ENCODE data around the gene ACSF3.
"Not testable (repeated sequence)": the region's sequence is repeated elsewhere in the genome, so short reads cannot be mapped to it uniquely, and the experiment has no call there.

Gene ACSF3

DNA sequence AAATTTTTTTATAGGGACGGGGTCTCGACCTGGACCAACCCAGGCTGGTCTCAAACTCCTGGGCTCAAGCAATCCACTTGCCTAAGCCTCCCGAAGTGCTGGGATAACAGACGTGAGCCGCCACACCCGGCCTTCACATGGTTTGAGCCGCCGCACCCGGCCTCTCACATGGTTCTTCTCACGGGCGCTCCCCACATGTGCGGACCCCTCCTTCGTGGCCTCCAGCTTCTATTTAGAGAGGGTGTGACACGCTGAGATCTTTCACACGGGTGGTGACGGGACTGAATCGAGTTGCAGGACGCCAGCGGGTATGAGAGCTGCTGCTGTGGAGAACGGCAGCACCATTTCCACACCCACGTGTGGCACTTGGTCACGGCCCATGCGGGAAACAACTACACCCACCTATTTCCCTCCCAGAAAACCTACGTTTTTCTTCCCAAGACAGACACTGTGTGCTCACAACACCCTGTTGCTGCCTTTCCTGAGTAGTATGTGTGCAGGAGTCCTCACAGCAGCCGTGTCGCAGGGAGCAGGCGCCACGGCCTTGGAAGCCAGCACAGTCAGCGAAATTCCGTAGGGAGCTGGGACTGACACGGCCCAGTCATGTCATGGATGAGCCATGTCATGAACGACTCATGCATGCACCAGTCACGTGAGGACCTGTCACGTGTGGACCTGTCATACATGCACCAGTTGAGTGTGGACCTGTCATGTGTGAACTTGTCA, 20.1 kb upstream of the ACSF3 start:
- no peak for DNase-seq (ENCODE audit: low read depth)

- not testable (repeated sequence) for DNase-seq (ENCODE audit: low read depth)
These were observed 19.5 kb upstream of the ACSF3 start for GRCh38 chr16:89074072-89074674.

DNA sequence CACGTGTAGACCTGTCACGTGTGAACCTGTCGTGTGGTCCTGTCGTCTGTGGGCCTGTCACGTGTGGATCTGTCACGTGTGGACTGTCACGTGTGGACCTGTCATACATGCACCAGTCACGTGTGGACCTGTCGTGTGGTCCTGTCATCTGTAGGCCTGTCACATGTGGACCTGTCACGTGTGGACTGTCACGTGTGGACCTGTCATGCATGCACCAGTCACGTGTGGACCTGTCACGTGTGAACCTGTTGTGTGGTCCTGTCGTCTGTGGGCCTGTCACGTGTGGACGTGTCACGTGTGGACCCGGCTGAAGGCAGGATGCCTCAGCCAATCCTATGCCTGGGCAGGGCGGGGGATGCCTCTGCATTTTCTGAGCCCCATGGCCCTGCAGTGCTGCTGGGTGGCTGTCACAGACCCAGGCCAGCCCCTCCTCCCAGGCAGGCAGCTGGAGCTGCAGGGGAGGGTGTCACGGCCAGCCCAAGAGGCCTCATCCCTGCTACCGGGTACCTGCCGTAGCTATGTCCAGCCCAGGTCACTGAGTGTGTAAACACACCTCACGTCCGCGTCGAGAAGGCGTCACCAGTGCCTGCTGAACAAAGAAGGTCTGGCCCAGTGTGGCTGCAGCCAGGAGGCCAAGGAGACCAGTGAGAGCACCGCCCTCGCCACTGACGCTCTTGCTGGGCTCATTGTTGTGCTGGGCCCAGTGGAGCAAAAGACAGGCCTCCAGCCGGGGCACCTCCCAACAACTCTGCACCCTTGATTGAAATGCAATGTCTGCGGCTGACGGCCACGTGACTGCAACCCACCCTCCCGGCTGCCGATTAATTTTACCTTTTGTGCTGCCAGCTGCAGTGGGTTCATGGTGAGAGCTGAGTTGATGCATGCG, 18.6 kb upstream of the ACSF3 start:
- no peak for DNase-seq (ENCODE audit: low read depth)

- DNase-seq (ENCODE audit: low read depth), result no peak
These were observed 17.5 kb upstream of the ACSF3 start for GRCh38 chr16:89076159-89076558.

- no peak for DNase-seq (ENCODE audit: low read depth)
These were observed 16.6 kb upstream of the ACSF3 start for GRCh38 chr16:89077076-89077475.

DNA sequence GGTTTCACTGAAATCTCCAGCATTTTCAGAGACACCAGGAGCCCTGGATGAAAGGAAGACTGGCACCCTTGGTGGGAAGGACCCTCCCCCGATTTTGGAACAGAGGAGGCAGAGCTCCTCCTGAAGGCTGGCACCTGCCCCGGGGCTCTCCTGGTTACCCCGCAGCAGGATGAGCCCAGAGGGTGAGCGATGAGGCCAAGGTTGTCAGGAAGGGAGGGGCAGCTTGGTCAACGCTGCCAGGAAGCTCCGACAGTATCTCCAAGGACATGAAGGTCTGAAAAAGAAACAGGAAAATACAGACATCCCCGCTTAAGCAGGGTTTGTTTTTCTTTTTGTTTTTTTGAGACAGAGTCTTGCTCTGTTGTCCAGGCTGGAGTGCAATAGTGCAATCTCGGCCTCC, 15.5 kb upstream of the ACSF3 start:
- DNase-seq (ENCODE audit: low read depth), result no peak

DNA sequence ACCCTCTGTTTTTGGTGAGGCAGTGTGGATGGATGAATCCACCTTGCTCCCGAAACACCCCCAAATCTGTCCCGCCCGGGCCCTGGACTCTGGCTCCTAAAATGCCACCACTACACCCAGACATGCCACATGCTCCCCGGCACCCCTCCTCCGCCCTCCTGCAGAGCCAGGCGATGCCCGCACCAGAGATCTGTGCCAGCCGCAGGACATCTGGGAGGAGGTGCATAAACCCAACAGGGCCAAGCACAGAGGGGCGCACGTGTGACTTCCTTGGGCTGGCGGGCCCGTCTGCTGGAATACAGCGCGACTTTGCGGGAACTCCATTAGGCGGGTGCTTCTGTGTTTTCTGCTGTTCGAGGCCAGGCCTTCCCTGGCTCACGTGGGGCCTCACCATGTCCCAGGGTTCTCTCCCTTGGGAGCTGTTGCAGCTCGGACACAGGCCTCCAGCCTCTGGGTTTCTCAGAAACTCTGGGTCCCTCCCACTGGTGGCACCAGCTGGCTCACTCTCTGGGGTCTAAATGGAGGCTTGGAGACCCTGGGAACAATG, 14.1 kb upstream of the ACSF3 start:
- no peak for DNase-seq (ENCODE audit: low read depth)

DNA sequence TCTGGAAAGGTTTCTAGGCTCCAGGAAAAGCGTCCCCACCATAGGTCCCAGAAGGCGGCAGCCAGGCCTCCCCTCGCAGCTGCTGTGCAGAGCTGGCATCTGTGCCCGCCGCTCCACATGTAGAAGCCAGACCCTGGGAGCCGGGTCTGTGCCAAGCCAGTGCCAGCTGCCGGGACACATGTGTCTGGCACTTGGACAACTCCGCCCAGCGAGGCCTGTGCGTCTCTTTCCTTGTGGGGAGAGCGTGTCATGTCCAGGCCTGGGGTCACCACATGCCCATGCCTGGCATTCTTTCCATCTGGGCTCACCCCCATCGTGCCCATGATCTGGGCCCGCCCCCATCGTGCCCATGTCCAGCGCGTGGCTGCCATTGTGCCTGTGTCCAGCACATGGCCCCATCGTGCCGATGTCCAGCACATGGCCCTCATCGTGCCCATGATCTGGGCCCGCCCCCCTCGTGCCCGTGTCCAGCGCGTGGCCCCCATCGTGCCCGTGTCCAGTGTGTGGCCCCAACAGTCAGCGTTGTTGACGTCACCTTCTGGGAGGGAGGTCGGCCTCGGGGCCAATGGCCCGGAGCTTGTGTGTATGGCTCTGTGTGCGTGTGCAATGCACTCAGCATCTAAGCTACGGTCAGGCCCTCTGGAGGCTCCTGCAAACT, 13.3 kb upstream of the ACSF3 start:
- no peak for DNase-seq (ENCODE audit: low read depth)

- no peak for DNase-seq (ENCODE audit: low read depth)
These were observed 12.1 kb upstream of the ACSF3 start for GRCh38 chr16:89081556-89081955.

GRCh38 chr16:89084411-89084810, 9.2 kb upstream of the ACSF3 start:
- DNase-seq (ENCODE audit: low read depth), result no peak

GRCh38 chr16:89084814-89085612, 8.6 kb upstream of the ACSF3 start:
- DNase-seq (ENCODE audit: low read depth), result no peak

GRCh38 chr16:89085755-89086154, 7.9 kb upstream of the ACSF3 start:
- no peak for DNase-seq (ENCODE audit: low read depth)

GRCh38 chr16:89087922-89088497, 5.6 kb upstream of the ACSF3 start:
- DNase-seq (ENCODE audit: low read depth), result no peak

DNA sequence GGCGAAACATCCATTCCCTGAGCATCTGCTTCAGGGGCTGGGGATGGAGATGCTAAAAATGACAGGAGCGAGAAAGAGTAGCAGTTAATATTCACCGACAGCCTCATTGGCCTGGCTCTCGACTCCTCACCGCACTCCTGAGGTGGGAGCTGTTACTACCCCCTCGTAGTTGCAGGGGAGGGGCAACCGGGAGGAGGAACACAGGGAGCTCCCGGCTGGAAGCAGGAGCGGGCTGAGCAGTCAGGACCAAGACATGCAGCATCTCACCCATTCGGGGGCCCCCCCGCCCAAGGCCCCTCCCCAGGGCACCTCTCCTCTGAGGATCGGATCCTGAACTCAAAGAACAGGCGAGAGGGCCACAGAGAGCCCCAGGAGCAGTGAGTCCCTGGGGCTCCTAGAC, 4.5 kb upstream of the ACSF3 start:
- DNase-seq (ENCODE audit: low read depth), result no peak

DNA sequence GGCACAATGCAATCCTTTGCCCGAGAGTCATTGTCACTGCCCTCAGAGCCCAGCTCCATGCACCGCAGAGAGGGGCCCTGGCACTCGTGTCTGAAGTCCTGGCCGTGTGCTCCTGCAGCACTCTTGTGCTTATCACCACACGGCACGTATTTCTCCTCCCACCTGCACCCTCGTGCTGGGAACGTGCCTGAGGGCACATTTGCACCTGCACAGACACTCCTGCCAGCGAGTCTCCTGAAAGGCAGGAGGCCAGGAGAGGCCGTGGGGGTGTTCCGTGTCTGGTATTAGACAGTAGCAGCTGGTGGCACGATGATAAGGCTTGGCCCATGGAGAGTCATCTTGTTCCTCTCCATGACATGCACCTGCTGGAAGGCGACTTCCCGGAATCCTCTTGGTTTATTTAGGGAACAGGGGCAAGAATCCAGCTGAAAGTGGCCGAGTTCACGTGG, 3.4 kb upstream of the ACSF3 start:
- no peak for DNase-seq (ENCODE audit: low read depth)

GRCh38 chr16:89090669-89091426, 2.8 kb upstream of the ACSF3 start:
- no peak for DNase-seq (ENCODE audit: low read depth)

DNA sequence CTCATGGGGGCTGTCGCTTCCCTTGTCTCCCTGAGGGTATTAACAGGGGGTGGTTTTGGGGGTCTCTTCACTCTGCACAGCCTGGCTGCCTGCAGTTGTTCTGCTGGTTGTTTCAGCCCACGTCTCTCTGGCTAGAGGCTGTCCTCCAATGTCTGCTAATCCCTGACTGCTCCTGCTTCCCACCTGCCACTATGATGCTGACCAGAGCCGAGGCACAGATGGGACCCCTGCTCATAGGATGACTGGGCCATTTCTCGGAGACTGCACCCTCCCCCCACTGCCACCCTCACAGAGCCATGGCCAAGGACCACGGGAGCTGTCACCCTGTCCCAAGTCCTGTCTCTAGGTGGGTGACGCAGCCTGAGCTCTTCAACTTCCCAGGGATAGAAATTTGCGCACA, 1.6 kb upstream of the ACSF3 start:
- no peak for DNase-seq (ENCODE audit: low read depth)

DNA sequence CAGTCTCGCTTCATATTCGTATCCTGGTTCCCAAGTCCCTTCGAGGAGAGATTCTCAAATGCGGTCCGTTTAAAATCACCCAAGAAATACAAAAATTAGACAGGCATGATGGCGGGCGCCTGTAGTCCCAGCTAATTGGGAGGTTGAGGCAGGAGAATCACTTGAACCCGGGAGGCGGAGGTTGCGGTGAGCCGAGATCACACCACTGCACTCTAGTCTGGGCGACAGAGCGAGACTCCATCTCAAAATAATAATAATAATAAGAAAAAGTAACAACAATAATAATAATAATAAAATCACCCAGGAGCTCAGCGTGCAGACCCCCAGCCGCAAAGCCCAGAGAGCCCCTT, 425 bp upstream of the ACSF3 start:
- DNase-seq (ENCODE audit: low read depth), result not testable (repeated sequence)

DNA sequence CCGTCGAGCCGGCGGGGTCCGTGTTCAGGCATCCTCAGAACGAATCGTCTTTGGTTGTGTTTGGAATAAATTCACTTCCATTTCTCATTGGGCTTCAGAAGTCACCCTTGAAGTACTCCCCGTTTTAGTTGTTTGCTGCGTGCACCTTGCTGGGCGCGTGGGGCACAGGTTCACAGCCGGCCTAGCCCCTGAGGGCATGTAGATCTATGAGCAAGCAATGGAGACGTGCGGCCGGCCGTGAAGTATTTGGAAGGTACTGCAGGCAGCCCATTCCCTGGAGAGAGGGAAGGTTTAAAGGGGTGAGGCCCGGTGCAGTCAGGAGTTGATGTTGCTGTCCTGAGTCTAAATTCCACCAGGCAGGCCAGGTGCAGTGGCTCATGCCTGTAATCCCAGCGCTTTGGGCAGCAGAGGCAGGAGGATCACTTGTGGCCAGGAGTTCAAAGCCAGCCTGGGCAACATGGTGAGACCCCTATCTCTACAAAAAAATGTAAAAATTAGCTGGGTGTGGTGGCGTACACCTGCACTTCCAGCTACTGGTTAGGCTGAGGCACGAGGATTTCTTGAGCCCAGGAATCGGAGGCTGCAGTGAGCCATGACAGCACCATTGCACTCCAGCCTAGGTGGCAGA, 714 bp downstream of the ACSF3 start:
- DNase-seq (ENCODE audit: low read depth), result no peak

GRCh38 chr16:89094880-89095258, 1.2 kb downstream of the ACSF3 start:
- DNase-seq (ENCODE audit: low read depth), result no peak
